ENCODE measurements around the gene UBALD2.

The UBALD2 gene

DNA sequence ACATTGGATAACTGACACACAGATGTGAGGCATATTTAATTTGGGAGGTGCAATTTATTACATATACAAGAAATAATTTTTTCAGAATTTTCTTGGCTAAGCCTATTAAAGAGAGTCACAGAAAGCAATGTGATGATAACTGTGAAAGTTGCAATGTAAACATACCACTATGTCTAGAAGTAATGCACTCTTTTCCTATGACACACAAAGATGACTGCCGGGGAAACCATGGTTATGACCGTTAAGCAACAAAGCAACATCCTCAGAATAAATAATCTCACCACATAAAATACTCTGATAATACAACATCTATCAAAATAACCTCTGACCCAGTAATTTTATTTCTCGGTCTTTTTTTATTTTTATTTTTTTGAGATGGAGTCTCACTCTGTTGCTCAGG, 53.4 kb downstream of the UBALD2 start:
- DNase-seq (ENCODE audit: low spot score) = no peak
